AG10803 (cell line): Measurements from ENCODE around the gene TIPIN.
A peak's percentile ranks its signal among the peaks of the same experiment; 100 is the strongest.

Source experiments
- DNase-seq: peaks from one replicate; pipeline ENCODE4 v3.0.0; 2010; ENCODE audit warnings: low read depth
- H3K4me3 ChIP-seq: 2 replicates; pipeline ENCODE4 v1.5.1; 2011; ENCODE audit warnings: mild to moderate bottlenecking, low read length, control low read depth
- CTCF ChIP-seq: conservative IDR thresholded peaks from 2 replicates; pipeline ENCODE4 v1.5.1; 2011; ENCODE audit warnings: mild to moderate bottlenecking, low read length, control low read depth, inconsistent platforms

TIPIN gene

GRCh38 chr15:66290007-66290406 lies 66.5 kb downstream of the TIPIN start:
- no peak for TF ChIP-seq CTCF
- no peak for DNase-seq
- no peak overlapping the region for H3K4me3 ChIP-seq

- H3K4me3 ChIP-seq, result no peak overlapping the region
- peak; percentile 18 for DNase-seq
- no peak for TF ChIP-seq CTCF
These were observed 67.8 kb downstream of the TIPIN start for GRCh38 chr15:66288551-66289185.

GRCh38 chr15:66288093-66288492 lies 68.4 kb downstream of the TIPIN start:
- no peak for TF ChIP-seq CTCF
- H3K4me3 ChIP-seq, result no peak overlapping the region
- no peak for DNase-seq

GRCh38 chr15:66287461-66288057 lies 68.9 kb downstream of the TIPIN start:
- peak; percentile 26 for DNase-seq
- no peak overlapping the region for H3K4me3 ChIP-seq
- TF ChIP-seq CTCF, result peak; percentile 74
